Measurements from ENCODE around the gene LGALS12.

- no peak for TF ChIP-seq CTCF (IDR thresholded peaks at IDR 0.05; ENCODE audit: insufficient read depth, low read length, poor library complexity, severe bottlenecking)
- TF ChIP-seq EZH2phosphoT487 (conservative IDR thresholded peaks at IDR 0.05; ENCODE audit: low read length) = no peak
Measured at GRCh38 chr11:63564784-63565350, 59.0 kb downstream of the LGALS12 start.

Measured in SU-DHL-6 (cell line).